ENCODE data around the gene SNAI3.

The SNAI3 gene

GRCh38 chr16:88665570-88665969, 20.7 kb downstream of the SNAI3 start:
- Histone ChIP-seq H3K9ac (ENCODE audit: low read depth, low read length, poor library complexity, severe bottlenecking) (no peak overlapping the region), H3F3A (ENCODE audit: low read depth) (no peaks in the 10 kb centered on the region), H3K4me3 (ENCODE audit: low read length, poor library complexity, severe bottlenecking) (no peak overlapping the region), H2AFZ (ENCODE audit: low read length) (no peak overlapping the region), H3K9me3 (ENCODE audit: insufficient read depth, low read depth, low read length) (no peaks in the 10 kb centered on the region), H4K20me1 (ENCODE audit: insufficient read depth, low read length, poor library complexity, severe bottlenecking) (no peaks in the 10 kb centered on the region), H3K79me2 (ENCODE audit: insufficient read depth, low read length) (peaks cover 20% of the 10 kb centered on the region; the same call in 1 of the 2 replicates), H3K36me3 (ENCODE audit: insufficient read depth, low read length) (no peaks in the 10 kb centered on the region), H3K4me1 (ENCODE audit: insufficient read depth, low read length, poor library complexity, severe bottlenecking) (no peaks in the 10 kb centered on the region), H3K9me2 (replicated peaks; ENCODE audit: low read depth, low read length) (no peaks in the 10 kb centered on the region), H3K27me3 (ENCODE audit: insufficient read depth, low read length, poor library complexity, severe bottlenecking) (no peaks in the 10 kb centered on the region), H3K4me2 (ENCODE audit: low read depth, low read length, poor library complexity, severe bottlenecking) (no peak overlapping the region)
- TF ChIP-seq CTCF (conservative IDR thresholded peaks at IDR 0.05; ENCODE audit: low read length) = no peak
- no peak for TF ChIP-seq EZH2phosphoT487 (IDR thresholded peaks at IDR 0.05; ENCODE audit: borderline replicate concordance)

- Histone ChIP-seq H3K27me3 (ENCODE audit: insufficient read depth, low read length, poor library complexity, severe bottlenecking) (no peaks in the 10 kb centered on the region), H3K9ac (ENCODE audit: low read depth, low read length, poor library complexity, severe bottlenecking) (no peak overlapping the region)
- TF ChIP-seq CTCF (conservative IDR thresholded peaks at IDR 0.05; ENCODE audit: low read length) = no peak
- TF ChIP-seq EZH2phosphoT487 (IDR thresholded peaks at IDR 0.05; ENCODE audit: borderline replicate concordance) = no peak
Measured at GRCh38 chr16:88665148-88665547, 21.2 kb downstream of the SNAI3 start.

GRCh38 chr16:88662843-88663606, 23.3 kb downstream of the SNAI3 start, which contains the start of gene MVD:
Gene MVD, minus strand, starts transcription at chr16:88663091. Its CDS starts 11 bp downstream, at chr16:88663080.
- TF ChIP-seq EZH2phosphoT487 (IDR thresholded peaks at IDR 0.05; ENCODE audit: borderline replicate concordance) = no peak
- TF ChIP-seq CTCF (conservative IDR thresholded peaks at IDR 0.05; ENCODE audit: low read length) = no peak
- H3K79me2 ChIP-seq (ENCODE audit: insufficient read depth, low read length) = peaks cover 34% of the 10 kb centered on the region; the same call in 1 of the 2 replicates
- H3K4me2 ChIP-seq (ENCODE audit: low read depth, low read length, poor library complexity, severe bottlenecking) = peak within 1 kb of the TSS; percentile 75
- H3K36me3 ChIP-seq (ENCODE audit: insufficient read depth, low read length) = no peaks in the 10 kb centered on the region
- H3K4me1 ChIP-seq (ENCODE audit: insufficient read depth, low read length, poor library complexity, severe bottlenecking) = no peaks in the 10 kb centered on the region
- H2AFZ ChIP-seq (ENCODE audit: low read length) = peak within 1 kb of the TSS; percentile 84
- no peaks in the 10 kb centered on the region for H4K20me1 ChIP-seq (ENCODE audit: insufficient read depth, low read length, poor library complexity, severe bottlenecking)
- no peaks in the 10 kb centered on the region for H3K9me2 ChIP-seq (replicated peaks; ENCODE audit: low read depth, low read length)
- no peaks in the 10 kb centered on the region for H3K9me3 ChIP-seq (ENCODE audit: insufficient read depth, low read depth, low read length)
- no peaks in the 10 kb centered on the region for H3K27me3 ChIP-seq (ENCODE audit: insufficient read depth, low read length, poor library complexity, severe bottlenecking)
- no peaks in the 10 kb centered on the region for H3F3A ChIP-seq (ENCODE audit: low read depth)
- H3K9ac ChIP-seq (ENCODE audit: low read depth, low read length, poor library complexity, severe bottlenecking) = peak within 1 kb of the TSS; percentile 90
- H3K4me3 ChIP-seq (ENCODE audit: low read length, poor library complexity, severe bottlenecking) = peak within 1 kb of the TSS; percentile 84

More at GRCh38 chr16:88665148-88665547, 21.2 kb downstream of the SNAI3 start:
- Histone ChIP-seq H3K4me1 (ENCODE audit: insufficient read depth, low read length, poor library complexity, severe bottlenecking) (no peaks in the 10 kb centered on the region), H4K20me1 (ENCODE audit: insufficient read depth, low read length, poor library complexity, severe bottlenecking) (no peaks in the 10 kb centered on the region), H3K36me3 (ENCODE audit: insufficient read depth, low read length) (no peaks in the 10 kb centered on the region), H2AFZ (ENCODE audit: low read length) (no peak overlapping the region), H3K79me2 (ENCODE audit: insufficient read depth, low read length) (peaks cover 22% of the 10 kb centered on the region; the same call in 1 of the 2 replicates), H3K4me3 (ENCODE audit: low read length, poor library complexity, severe bottlenecking) (no peak overlapping the region), H3K9me2 (replicated peaks; ENCODE audit: low read depth, low read length) (no peaks in the 10 kb centered on the region), H3K9me3 (ENCODE audit: insufficient read depth, low read depth, low read length) (no peaks in the 10 kb centered on the region), H3K4me2 (ENCODE audit: low read depth, low read length, poor library complexity, severe bottlenecking) (no peak overlapping the region), H3F3A (ENCODE audit: low read depth) (no peaks in the 10 kb centered on the region)
